Left forelimb (tissue), 1 donor: ENCODE results near the gene SPTBN4.
"Not testable (repeated sequence)": the region's sequence is repeated elsewhere in the genome, so short reads cannot be mapped to it uniquely, and the experiment has no call there.

Experiments used
- DNase-seq: peaks from one replicate; pipeline ENCODE4 v3.0.0-alpha.2; 2018; ENCODE audit warnings: low spot score

Gene SPTBN4

DNA sequence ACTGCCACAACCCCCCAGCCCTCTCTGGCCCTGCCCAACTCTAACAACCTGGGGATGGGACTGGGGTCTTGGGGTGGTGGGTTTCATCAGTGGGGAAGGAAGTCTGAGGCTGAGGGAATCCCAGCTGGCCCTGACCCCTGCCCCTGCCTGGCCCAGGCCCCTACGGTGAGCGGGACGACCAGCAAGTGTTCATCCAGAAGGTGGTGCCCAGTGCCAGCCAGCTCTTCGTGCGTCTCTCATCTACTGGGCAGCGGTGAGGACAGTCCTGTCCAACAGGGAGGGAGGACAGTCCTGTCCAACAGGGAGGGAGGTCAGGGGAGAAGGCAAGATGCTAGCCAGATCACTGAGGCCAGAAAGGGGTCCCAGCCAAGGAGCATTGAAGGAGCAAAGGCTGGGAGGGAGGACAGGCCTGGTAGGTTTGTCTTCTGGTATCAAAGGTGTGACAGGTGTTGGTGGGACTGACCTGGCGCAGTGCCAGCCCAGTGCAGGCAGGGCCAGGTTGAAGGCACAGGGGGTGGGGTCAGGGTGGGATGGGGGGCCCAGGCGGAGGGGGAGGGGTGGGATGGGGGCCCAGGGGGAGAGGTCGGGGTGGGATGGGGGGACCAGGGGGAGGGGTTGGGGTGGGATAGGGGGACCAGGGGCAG, 122.2 kb downstream of the SPTBN4 start:
- DNase-seq, result no peak

DNA sequence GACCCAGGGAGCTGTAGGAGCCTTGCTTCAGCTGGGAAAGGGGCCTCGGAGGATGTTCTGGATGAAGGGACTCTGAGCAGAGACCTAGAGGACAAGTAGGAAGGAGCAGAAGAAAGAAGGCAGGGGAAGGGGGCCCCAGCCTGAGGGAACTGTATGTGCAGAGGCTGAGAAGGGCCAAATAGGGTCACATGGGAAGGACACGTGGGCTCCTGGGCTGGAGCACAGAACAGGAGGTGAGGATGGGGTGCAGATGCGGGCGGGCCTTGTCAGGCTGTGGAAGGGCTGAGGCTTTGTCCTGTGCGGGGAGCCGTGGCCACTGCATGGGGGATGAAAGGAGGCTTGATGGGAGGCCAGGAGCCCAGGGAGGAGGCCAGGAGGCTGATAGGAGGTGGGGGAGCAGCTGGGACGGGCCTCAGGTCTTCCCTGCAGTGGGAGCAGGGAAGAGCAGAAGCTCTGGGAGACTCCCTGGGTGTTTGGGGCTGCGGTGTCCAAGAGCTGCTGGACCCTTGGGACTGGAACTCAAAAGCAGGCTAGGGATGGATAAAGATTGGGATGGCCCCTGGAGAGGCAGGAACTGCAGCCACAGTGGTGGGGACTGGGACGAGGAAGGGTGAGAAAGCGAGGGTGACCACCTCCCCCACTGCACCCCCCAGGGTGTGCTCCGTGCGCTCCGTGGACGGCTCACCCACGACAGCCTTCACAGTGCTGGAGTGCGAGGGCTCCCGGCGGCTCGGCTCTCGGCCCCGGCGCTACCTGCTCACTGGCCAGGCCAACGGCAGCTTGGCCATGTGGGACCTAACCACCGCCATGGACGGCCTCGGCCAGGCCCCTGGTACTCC, 123.0 kb downstream of the SPTBN4 start:
- DNase-seq, result no peak

DNA sequence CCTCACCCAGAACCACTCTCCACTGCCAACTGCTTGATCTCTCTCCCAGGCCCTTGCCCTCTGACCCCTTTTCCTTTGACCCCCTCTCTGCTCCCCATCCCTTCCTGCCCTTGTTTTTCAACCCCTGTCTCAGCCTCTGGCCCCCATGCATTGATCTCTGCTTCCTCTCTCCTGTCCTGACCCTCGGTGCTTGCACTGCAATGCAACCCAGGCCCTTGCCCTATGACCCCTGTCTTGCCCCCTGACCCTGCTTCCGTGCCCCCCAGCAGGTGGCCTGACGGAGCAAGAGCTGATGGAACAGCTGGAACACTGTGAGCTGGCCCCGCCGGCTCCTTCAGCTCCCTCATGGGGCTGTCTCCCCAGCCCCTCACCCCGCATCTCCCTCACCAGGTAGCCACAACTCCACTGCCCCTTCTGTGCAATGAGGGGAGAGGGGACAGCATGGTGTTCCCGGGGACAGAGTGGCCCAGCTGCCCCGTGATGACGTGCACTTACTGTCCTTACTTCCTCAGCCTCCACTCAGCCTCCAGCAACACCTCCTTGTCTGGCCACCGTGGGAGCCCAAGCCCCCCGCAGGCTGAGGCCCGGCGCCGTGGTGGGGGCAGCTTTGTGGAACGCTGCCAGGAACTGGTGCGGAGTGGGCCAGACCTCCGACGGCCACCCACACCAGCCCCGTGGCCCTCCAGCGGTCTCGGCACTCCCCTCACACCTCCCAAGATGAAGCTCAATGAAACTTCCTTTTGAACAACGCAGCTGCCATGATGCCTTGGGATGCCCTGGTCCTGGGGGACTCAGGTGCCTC, 123.9 kb downstream of the SPTBN4 start:
- DNase-seq, result no peak

DNA sequence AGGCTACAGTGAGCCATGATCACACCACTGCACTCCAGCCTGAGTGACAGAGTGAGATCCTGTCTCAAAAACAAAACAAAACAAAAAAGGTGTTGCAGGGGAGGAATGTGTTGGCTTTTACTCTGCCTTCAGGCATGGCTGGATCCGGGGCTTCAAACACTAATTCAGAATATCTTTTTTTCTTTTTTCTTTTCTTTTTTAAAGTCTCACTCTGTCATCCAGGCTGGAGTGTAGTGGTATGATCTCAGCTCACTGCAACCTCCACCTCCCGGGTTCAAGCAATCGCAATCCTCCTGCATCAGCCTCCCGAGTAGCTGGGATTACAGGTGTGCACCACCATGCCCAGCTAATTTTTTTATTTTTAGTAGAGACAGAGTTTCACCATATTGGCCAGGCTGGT, 124.9 kb downstream of the SPTBN4 start:
- not testable (repeated sequence) for DNase-seq

DNA sequence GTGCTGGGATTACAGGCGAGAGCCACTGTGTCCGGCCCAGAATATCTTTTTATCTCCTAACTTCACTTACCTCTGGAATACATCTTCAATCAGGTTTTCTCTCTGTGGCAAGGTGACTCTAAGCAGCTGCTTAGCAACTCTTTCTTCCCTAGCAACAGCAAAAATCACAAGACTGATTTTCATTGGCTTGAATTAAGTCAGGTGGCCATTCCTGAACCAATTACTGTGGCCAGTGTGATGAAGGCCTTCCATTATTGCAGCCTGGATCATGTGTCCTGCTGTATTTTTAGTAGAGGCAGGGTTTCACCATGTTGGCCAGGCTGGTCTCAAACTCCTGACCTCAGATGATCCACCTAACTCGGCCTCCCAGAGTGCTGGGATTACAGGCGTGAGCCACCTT, 125.4 kb downstream of the SPTBN4 start:
- no peak for DNase-seq

DNA sequence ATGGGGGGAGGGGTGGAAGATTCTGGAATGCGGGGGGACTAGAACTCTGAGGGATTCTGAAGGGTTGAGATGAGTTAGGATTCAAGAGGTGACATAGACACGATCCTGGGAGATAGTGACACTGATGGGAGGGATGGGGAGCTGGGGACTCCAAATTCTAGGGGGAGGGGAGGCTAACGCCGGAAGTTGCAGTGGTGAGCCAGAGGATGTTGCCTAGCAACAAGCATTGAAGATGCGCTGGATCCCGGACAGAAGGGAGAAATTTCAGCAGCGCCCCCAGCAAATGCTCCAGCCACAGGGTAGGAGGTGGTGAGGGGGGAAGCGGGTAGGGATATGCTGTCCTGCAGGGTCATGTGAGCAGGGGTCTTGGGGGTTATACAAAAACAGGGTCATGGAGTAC, 127.5 kb downstream of the SPTBN4 start:
- DNase-seq, result no peak

DNA sequence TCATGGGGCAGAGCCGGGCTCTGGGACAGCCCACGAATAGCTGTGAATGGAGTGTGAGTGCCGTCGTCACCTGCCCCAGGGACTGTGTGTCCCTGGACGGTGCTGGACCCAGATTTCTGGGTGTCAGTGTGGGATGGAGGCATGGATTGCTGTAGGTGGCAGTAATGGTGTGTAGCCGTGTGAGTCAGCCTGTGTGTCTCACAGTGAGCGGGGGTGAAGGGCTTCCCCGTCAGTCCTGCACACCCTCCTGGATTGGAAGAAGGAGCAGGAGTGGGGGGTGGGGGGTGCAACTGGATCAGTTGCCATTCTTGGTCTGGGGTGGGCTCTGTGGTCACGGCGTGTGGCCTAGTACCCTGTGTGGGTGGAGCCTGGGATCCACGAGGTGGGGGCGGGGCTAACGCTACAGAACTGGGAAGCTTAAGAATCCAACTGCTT, 127.9 kb downstream of the SPTBN4 start:
- no peak for DNase-seq

DNA sequence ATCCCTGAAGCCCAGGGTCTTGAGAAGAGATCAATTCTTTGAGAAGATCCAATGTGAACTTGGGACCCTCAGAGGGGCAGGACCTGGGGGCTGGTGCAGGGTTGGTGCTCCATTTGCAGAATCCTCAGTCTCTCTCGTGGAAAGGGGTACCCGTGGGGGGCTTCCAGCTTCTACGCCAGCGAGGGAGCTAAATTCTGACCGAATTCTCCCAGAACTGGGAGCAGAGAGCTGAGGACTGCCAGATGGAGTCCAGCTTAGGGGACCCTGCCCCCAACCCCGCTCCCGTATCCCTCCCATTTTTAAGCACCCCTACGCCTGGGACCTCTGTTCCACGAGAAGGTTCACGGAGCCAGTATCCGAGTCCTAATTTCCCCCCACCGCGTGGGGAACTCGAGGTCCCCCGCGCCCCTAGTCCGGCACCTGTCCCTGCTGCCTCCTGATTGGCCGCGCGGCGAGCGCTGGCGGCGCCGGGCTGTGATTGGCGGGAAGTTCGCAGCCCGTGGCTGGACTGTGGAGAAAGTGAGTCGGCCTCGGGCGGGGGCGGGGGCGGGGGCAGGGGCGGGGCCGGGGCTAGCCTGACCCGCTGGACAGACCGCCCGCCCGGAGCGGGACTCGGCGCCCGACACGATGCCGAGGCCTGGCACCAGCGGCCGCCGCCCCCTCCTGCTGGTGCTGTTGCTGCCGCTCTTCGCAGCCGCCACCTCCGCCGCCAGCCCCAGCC, 130.0 kb downstream of the SPTBN4 start:
- DNase-seq, result peak; percentile 82

DNA sequence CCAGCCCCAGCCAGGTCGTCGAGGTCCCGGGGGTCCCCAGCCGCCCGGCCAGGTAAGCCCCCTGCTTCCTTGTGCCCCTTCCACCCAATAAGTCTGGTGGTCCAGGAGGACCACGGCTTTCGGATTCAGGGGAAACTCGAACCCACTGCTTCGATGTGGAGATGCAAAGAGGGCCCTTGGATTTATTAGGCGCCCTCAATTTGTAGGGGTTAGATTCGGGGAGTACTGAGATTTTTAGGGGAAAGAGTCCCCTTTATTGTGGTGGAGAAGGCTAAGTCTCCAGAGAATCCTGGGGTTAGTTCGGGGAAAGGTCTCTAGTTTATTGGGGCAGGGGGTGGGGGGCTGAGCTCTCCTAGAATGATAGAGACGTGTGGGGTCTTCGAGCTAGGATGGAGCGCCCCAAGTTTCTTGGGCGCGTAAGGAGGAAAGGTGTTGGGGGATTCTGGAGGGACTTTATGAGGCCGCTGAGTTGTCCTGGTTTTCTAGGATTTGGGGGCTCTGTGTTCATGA, 130.6 kb downstream of the SPTBN4 start:
- no peak for DNase-seq

DNA sequence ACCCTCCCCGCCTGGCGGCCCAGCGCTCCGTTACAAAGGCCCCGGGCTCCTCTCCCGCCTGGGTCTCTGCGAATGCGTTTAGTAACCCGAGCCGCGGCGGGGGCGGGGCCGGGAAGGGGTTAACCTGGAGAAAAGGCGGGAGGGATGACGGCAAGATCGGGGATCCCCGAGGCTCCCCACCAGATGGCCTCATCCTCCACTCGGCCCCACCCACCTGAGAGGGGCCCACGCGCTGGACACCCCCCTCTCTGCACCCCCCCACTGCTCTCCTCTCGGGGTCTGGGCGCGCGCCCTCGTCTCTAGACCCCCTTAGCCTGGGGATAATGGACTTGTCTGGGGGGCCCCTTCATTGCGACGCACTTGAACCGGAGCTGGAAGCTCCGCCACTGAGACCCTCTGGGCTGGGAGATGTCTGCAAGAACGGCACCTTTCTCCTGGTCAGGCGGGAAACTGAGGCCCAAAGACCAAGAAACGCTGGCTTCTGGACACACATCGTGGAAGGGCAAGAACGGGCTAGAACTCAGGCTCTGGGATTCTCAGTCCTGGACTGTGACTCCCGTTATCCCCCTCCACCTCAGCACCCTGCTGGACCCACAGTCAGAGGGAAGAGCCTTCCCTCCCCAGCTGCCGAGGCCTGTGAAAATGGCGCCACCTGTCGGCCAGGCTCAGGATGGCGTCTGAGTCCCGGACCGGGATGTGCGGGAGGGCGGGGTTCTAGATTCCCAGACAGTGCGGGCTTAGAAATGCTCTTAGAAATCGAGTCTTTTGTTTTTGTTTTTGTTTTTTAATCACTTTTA, 131.5 kb downstream of the SPTBN4 start:
- peak; percentile 93 for DNase-seq

DNA sequence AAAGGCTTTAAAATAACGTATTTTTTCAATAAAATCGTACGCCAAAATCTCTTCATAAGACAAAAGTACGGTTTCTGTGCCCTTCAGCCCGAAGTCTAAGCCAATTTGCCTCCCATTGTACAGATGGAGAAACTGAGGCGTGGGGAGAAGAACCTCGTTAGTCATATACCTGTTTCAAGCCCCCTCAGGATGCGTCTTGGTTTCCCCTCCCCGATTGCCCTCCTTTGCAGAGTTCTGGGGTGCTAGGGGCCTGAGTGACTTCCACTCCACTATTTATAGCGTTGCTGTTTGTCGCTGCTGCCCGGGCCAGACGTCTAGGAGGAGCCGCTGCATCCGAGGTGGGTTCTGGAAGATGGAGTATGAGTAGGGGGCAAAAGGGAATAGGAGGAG, 132.1 kb downstream of the SPTBN4 start:
- no peak for DNase-seq

DNA sequence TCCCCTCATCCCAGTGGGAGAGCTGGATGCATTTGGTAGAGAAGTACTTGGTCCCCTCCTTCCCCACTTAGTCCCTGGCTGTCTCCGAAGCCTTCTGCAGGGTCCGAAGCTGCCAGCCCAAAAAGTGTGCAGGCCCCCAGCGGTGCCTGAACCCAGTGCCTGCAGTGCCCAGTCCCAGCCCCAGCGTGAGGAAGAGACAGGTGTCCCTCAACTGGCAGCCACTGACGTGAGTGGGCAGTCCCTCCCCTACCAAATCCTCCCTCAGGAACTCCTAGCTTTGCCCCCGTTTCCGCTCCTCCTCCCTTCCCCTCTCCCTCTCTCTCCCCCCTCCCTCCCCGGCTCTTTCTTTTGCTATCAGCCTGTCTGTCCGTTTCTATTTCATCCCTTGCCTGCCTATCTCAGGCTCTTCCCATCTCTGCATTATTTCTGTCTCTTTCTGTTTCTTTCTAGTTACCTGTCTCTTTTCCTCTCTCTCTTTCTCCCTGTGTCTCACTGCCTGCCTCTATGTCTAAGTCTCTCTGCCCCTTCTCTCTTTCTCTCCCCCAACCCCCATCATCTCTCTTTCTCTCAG, 132.6 kb downstream of the SPTBN4 start:
- no peak for DNase-seq

DNA sequence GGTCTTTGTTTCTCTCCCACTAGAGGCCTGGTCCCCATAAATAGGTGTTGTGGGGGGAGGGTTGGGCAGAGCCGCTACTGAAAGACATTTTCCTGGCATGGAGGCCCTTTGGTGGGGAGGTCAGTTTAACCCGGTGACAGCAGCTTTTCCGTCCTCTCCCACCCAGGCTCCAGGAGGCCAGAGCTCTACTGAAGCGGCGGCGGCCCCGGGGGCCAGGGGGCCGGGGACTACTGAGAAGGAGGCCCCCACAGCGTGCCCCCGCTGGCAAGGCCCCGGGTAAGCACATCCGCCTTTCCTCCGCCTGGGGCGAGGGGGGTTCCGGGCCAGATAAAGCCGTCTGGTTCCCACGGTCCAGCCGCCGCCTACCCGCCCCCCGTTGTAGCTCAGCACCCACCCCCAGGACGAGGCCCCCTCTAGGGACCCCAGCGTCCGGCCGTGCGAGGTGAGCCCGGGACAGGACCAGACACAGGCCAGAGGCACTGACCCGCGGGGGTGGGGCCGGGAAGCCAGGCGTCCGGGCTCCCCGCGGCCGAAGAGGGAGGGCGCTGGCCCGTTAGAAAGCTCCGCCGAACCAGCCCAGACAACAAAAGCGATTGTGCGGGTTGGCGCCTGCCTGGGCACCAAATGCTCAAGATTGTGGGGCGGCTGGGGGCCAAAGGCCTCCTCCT, 133.2 kb downstream of the SPTBN4 start:
- DNase-seq, result no peak

DNA sequence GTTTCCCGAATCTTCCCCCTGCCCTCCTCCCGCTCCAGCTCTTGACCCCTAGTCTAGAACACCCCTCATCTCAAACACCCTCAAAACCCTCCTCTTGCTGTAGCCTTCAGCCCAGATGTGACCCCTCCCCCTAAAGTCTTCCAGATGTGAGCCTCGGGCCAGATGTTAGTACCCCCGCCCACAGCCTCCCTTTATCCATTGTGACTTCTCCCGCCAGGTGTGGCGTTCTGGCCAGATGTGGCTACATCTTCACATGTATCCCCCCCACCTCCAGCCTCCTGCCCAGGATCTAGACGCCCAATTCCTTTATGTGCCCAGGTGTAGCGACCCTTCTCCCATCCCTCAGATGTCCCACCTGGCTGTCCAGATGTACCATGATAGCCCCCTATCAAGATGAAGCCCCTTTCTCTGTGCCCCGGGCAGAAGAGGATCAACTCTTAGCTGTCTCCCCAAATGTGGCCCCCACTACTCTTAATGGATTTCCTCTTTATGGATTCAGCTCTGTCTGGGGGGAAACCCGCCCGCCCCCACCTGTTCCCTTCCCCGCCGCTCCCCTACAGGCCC, 133.9 kb downstream of the SPTBN4 start:
- DNase-seq, result peak; percentile 78

DNA sequence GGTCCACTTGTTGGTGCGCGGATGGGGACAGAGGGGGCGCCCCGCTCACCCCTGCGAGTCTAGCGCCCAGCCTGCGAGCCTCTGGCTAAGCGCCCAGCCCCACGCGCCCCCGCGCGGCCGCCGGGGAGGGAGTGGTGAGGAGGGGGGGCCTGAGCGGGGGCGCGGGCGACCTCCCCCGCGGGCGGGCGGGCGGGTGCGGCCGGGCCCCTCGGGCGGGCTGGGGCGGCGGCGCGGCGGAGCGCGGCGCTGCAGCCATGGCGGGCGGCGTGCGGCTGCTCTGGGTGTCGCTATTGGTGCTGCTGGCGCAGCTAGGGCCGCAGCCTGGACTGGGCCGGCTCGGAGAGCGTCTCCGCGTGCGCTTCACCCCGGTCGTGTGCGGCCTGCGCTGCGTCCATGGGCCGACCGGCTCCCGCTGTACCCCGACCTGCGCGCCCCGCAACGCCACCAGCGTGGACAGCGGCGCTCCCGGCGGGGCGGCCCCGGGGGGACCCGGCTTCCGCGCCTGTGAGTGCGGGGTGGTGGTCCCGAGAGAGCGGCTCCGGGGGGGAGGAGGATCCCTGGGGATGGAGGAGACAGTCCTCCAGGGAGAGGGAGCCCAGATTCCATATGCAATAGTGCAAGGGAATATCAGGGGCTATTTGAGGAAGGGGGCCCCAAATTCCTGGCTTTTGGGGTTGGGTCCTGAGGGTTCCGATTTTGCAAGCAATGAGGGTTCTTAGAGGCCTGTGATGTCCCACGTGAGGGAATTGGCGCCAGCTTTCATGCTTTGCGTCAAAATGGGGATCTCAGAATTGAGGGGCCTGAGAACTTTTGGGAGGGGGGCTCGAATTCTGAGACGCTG, 134.6 kb downstream of the SPTBN4 start, which contains the start of gene LTBP4:
Gene LTBP4, plus strand, starts transcription at position 236 of the 841 bp plus-strand sequence. Its CDS starts 19 bp downstream, at position 255.
- peak; percentile 80 for DNase-seq

DNA sequence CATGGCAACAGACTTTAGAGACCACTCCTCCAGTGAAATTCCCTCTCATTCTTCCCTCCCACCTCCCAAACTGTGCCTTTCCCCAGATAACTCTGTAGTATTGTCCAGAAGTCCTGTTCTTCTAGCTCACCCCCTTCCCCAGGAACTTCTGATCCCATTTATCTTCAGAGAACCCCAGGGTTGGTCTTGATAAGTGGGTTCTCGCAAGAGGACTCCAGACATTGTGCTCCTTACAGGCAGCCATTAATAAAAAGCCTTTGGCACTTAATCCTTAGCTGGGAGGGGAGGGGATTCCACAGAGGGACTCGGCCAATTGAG, 136.2 kb downstream of the SPTBN4 start:
- DNase-seq, result no peak

DNA sequence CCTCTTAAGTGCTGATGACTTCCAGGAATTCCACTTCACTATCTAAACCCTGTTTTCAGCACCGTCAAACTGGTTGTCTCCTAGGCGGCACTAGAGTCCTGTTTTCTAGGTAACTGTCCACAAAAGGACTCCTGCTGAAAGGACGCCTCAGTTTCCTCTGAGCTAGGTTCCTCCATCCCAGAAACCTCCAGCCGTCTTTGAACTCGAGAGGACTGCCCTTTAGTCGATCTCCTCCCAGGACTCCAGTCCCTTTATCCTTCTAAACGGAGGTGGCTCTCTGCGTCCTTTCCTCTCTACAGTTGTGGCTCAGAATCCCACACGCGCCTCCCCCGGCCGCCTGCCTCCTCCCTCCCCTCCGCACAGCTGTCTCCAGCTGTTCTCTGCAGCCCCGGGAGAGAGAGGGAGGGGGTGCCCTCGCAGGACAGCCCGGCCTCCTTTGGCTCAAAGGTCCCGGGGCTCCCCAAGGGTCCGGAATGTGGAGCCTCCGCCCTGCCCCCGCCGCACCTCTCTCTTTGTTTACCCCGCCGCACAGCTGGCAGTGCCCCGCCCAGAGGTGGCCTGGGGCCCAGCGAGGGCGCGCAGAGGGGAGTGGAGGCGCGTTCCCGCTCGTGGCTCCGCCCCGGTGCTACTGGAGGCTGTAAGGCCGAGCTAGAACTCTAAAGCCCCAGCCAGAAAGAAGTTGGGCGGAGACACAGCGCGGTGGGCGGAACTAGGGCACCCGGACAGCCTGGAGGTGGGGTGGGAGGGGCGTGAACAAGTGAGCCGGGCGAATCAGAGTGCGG, 136.8 kb downstream of the SPTBN4 start:
- peak; percentile 98 for DNase-seq

DNA sequence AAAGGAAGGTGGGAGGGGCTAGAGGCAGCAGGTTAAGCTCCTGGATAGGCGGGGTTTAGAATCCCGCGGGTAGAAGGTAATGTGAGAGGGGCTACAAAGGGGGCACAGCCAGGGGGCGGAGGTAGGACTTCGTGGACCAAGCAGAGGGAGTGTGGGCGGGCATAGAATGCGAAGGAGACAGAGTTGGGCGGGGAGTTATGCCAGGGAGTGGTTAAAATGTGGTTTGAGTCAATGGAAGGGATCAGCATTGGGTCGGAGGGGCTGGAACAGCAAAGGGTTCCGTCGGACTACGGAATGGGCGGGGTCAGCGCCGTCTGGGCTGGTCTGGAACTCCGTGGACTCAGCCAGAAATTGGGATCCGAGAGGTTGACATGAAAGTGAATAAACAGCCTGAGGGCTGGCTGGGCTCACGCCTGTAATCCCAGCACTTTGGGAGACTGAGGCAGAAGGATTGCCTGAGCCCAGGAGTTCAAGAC, 137.4 kb downstream of the SPTBN4 start:
- no peak for DNase-seq
